ENCODE measurements around the gene CLDN24.

CLDN24 gene

GRCh38 chr4:183297675-183298074 lies 24.6 kb downstream of the CLDN24 start:
- H3K4me3 ChIP-seq (replicated peaks; ENCODE audit: insufficient read depth, low read length) = no peak overlapping the region
- TF ChIP-seq GABPA (IDR thresholded peaks at IDR 0.05; ENCODE audit: low read depth) (no peak), CTCF (IDR thresholded peaks at IDR 0.05; ENCODE audit: insufficient read depth, low read length) (no peak), POLR2AphosphoS5 (IDR thresholded peaks at IDR 0.05; ENCODE audit: low read depth) (no peak), REST (IDR thresholded peaks at IDR 0.05; ENCODE audit: insufficient replicate concordance, low read depth) (no peak), SPI1 (IDR thresholded peaks at IDR 0.05; ENCODE audit: borderline replicate concordance, low read depth) (no peak)
- no peaks in the 10 kb centered on the region for H3K27me3 ChIP-seq (ENCODE audit: insufficient read depth, poor library complexity, severe bottlenecking)
- no peak overlapping the region for H3K27ac ChIP-seq (replicated peaks)
- DNase-seq (ENCODE audit: low read depth in 1 of 2, low spot score in 1 of 2) = peak in 1 of 2 experiments; percentile 18

GRCh38 chr4:183295711-183296110 lies 26.5 kb downstream of the CLDN24 start:
- Histone ChIP-seq H3K4me3 (replicated peaks; ENCODE audit: insufficient read depth, low read length) (no peak overlapping the region), H3K27me3 (ENCODE audit: insufficient read depth, poor library complexity, severe bottlenecking) (no peaks in the 10 kb centered on the region), H3K27ac (replicated peaks) (no peak overlapping the region)
- TF ChIP-seq GABPA (IDR thresholded peaks at IDR 0.05; ENCODE audit: low read depth) (no peak), REST (IDR thresholded peaks at IDR 0.05; ENCODE audit: insufficient replicate concordance, low read depth) (no peak)
- no peak for DNase-seq (ENCODE audit: low read depth in 1 of 2, low spot score in 1 of 2)

GRCh38 chr4:183291070-183291469 lies 31.2 kb downstream of the CLDN24 start:
- no peak overlapping the region for H3K4me3 ChIP-seq (replicated peaks; ENCODE audit: insufficient read depth, low read length)
- no peaks in the 10 kb centered on the region for H3K27me3 ChIP-seq (ENCODE audit: insufficient read depth, poor library complexity, severe bottlenecking)
- no peak for DNase-seq (ENCODE audit: low read depth in 1 of 2, low spot score in 1 of 2)
- TF ChIP-seq SPI1 (IDR thresholded peaks at IDR 0.05; ENCODE audit: borderline replicate concordance, low read depth) (no peak), GABPA (IDR thresholded peaks at IDR 0.05; ENCODE audit: low read depth) (no peak), CTCF (IDR thresholded peaks at IDR 0.05; ENCODE audit: insufficient read depth, low read length) (no peak), REST (IDR thresholded peaks at IDR 0.05; ENCODE audit: insufficient replicate concordance, low read depth) (no peak), POLR2AphosphoS5 (IDR thresholded peaks at IDR 0.05; ENCODE audit: low read depth) (no peak)
- H3K27ac ChIP-seq (replicated peaks) = no peak overlapping the region

- no peaks in the 10 kb centered on the region for H3K27me3 ChIP-seq (ENCODE audit: insufficient read depth, poor library complexity, severe bottlenecking)
- no peak overlapping the region for H3K27ac ChIP-seq (replicated peaks)
- H3K4me3 ChIP-seq (replicated peaks; ENCODE audit: insufficient read depth, low read length) = no peak overlapping the region
- TF ChIP-seq GABPA (IDR thresholded peaks at IDR 0.05; ENCODE audit: low read depth) (no peak), POLR2AphosphoS5 (IDR thresholded peaks at IDR 0.05; ENCODE audit: low read depth) (no peak), SPI1 (IDR thresholded peaks at IDR 0.05; ENCODE audit: borderline replicate concordance, low read depth) (no peak), CTCF (IDR thresholded peaks at IDR 0.05; ENCODE audit: insufficient read depth, low read length) (no peak), REST (IDR thresholded peaks at IDR 0.05; ENCODE audit: insufficient replicate concordance, low read depth) (no peak)
- DNase-seq (ENCODE audit: low read depth in 1 of 2, low spot score in 1 of 2) = no peak
Observed at GRCh38 chr4:183289688-183290087, 32.5 kb downstream of the CLDN24 start.
